ENCODE results near the gene BANF1.

The BANF1 gene

GRCh38 chr11:65977621-65978390 lies 24.5 kb upstream of the BANF1 start:
- DNase-seq (ENCODE audit: low spot score), result no peak
- in situ Hi-C loops (cut with MboI; ENCODE audit: low pct_unique_long_range_greater_than_20kb, low sequenced_read_pairs, unreplicated experiment), result no loop called here
- TF ChIP-seq CTCF (IDR thresholded peaks at IDR 0.05; ENCODE audit: extremely low read depth, insufficient read depth, missing control alignments), result no peak

GRCh38 chr11:65978391-65979238 lies 23.7 kb upstream of the BANF1 start:
- no peak for TF ChIP-seq CTCF (IDR thresholded peaks at IDR 0.05; ENCODE audit: extremely low read depth, insufficient read depth, missing control alignments)
- in situ Hi-C loops (cut with MboI; ENCODE audit: low pct_unique_long_range_greater_than_20kb, low sequenced_read_pairs, unreplicated experiment), result no loop called here
- DNase-seq (ENCODE audit: low spot score), result no peak

- in situ Hi-C loops (cut with MboI; ENCODE audit: low pct_unique_long_range_greater_than_20kb, low sequenced_read_pairs, unreplicated experiment), result no loop called here
- TF ChIP-seq CTCF (IDR thresholded peaks at IDR 0.05; ENCODE audit: extremely low read depth, insufficient read depth, missing control alignments), result no peak
Measured at GRCh38 chr11:65979261-65979759, 23.0 kb upstream of the BANF1 start.

GRCh38 chr11:65981101-65981740 lies 21.1 kb upstream of the BANF1 start:
- no peak for TF ChIP-seq CTCF (IDR thresholded peaks at IDR 0.05; ENCODE audit: extremely low read depth, insufficient read depth, missing control alignments)
- in situ Hi-C loops (cut with MboI; ENCODE audit: low pct_unique_long_range_greater_than_20kb, low sequenced_read_pairs, unreplicated experiment), result no loop called here
- no peak for DNase-seq (ENCODE audit: low spot score)

More at GRCh38 chr11:65979261-65979759, 23.0 kb upstream of the BANF1 start:
- DNase-seq (ENCODE audit: low spot score), result no peak

- in situ Hi-C loops (cut with MboI; ENCODE audit: low pct_unique_long_range_greater_than_20kb, low sequenced_read_pairs, unreplicated experiment), result no loop called here
- no peak for DNase-seq (ENCODE audit: low spot score)
- TF ChIP-seq CTCF (IDR thresholded peaks at IDR 0.05; ENCODE audit: extremely low read depth, insufficient read depth, missing control alignments), result no peak
Measured at GRCh38 chr11:65981972-65982823, 20.1 kb upstream of the BANF1 start.

Measured in GM13977 (cell line).